LNCaP clone FGC (cell line): ENCODE results near the gene RIMS1.

Experiments used
- DNase-seq: peaks from one replicate; pipeline ENCODE4 v3.0.0-alpha.2; 2011; ENCODE audit warnings: low read depth
- H3K4me3 ChIP-seq: 2 replicates; pipeline ENCODE4 v1.5.1; 2011; ENCODE audit warnings: mild to moderate bottlenecking, low read depth, low read length, control low read depth
- CTCF ChIP-seq: IDR thresholded peaks from 2 replicates; pipeline ENCODE4 v1.5.1; 2012; ENCODE audit warnings: mild to moderate bottlenecking; ENCODE audit not compliant: control insufficient read depth, insufficient read depth; ENCODE audit errors: extremely low read depth

The RIMS1 gene

GRCh38 chr6:72216222-72217068, 330.1 kb downstream of the RIMS1 start:
- H3K4me3 ChIP-seq: peak overlapping the region; percentile 6; the same call in 1 of the 2 replicates
- TF ChIP-seq CTCF: no peak
- DNase-seq: peak; percentile 85

- no peak for TF ChIP-seq CTCF
- no peak overlapping the region for H3K4me3 ChIP-seq
- no peak for DNase-seq
Measured at GRCh38 chr6:72217626-72218025, 331.3 kb downstream of the RIMS1 start.

- TF ChIP-seq CTCF: peak; percentile 23; the same call in 1 of the 2 replicates
- no peak for DNase-seq
- no peak overlapping the region for H3K4me3 ChIP-seq
Measured at GRCh38 chr6:72218125-72218524, 331.8 kb downstream of the RIMS1 start.

- no peak for TF ChIP-seq CTCF
- no peak overlapping the region for H3K4me3 ChIP-seq
- DNase-seq: no peak
Measured at GRCh38 chr6:72219536-72219935, 333.2 kb downstream of the RIMS1 start.

GRCh38 chr6:72238021-72238420, 351.7 kb downstream of the RIMS1 start:
- no peak for DNase-seq
- no peak for TF ChIP-seq CTCF
- no peak overlapping the region for H3K4me3 ChIP-seq

- no peak for TF ChIP-seq CTCF
- no peak overlapping the region for H3K4me3 ChIP-seq
- DNase-seq: no peak
Measured at GRCh38 chr6:72238900-72239299, 352.6 kb downstream of the RIMS1 start.

GRCh38 chr6:72245565-72245964, 359.2 kb downstream of the RIMS1 start:
- no peak overlapping the region for H3K4me3 ChIP-seq
- TF ChIP-seq CTCF: no peak
- no peak for DNase-seq
